SK-N-SH (cell line): ENCODE results near the gene AHCY. TPM values are rescaled to one million over a fixed set of nuclear protein-coding genes. Genes with fewer than 3 reads are reported as not detected.

Experiments used
- CTCF ChIA-PET: fragments of 300-600, 350-600 bp; formaldehyde crosslinking; extraction: SDS; loops from one replicate; lab custom pipeline; 2021; lab: Yijun Ruan, JAX
- POLR2A ChIA-PET: fragments of 350-600 bp; sonication (Branson Sonifier 250); formaldehyde crosslinking; extraction: SDS; loops from one replicate; lab custom pipeline; 2020; ENCODE audit warnings: antibody characterized with exemption, inconsistent platforms; lab: Yijun Ruan, JAX
- DNase-seq: peaks from one replicate; pipeline ENCODE4 v3.0.0; 2012
- H2AFZ ChIP-seq: fragments of 200-600 bp; sonication (generic); 2 replicates; pipeline ENCODE4 v1.8.1; 2016; ENCODE audit warnings: antibody characterized with exemption, mild to moderate bottlenecking, low read depth
- H3F3A ChIP-seq: fragments of 200-600 bp; sonication (generic); replicated peaks from 2 replicates; pipeline ENCODE3; 2016; ENCODE audit warnings: antibody characterized with exemption, mild to moderate bottlenecking; ENCODE audit not compliant: insufficient read depth
- H3K27ac ChIP-seq, 2 experiments: fragments of 200-500 bp in 1 of 2; fragments of 200-600 bp in 1 of 2; sonication (Bioruptor generic) in 1 of 2; sonication (generic), shearing (Covaris generic) in 1 of 2; 2 replicates each; pipeline versions ENCODE4 v1.5.1 to v1.6.1; 2014 to 2016; ENCODE audit warnings: low read depth in 2 of 2, inconsistent platforms in 1 of 2, low read length in 1 of 2, mild to moderate bottlenecking in 1 of 2, mixed read lengths in 1 of 2
- H3K27me3 ChIP-seq: fragments of 200-600 bp; sonication (generic), shearing (Covaris generic); 2 replicates; pipeline ENCODE4 v1.6.1; 2016; ENCODE audit warnings: mixed run types; ENCODE audit not compliant: insufficient read depth
- H3K36me3 ChIP-seq, 2 experiments: fragments of 200-500 bp in 1 of 2; fragments of 200-600 bp in 1 of 2; sonication (Bioruptor generic) in 1 of 2; sonication (generic) in 1 of 2; replicated peaks in 1 of 2; 2 replicates each; pipeline versions ENCODE3 to v1.5.1; 2014 to 2016; ENCODE audit warnings: low read length in 1 of 2, mild to moderate bottlenecking in 1 of 2; ENCODE audit not compliant: insufficient read depth in 2 of 2, control insufficient read depth in 1 of 2
- H3K4me1 ChIP-seq, 2 experiments: fragments of 200-500 bp in 1 of 2; fragments of 200-600 bp in 1 of 2; sonication (Bioruptor generic) in 1 of 2; sonication (generic), shearing (Covaris generic) in 1 of 2; 2 replicates each; pipeline versions ENCODE4 v1.5.1 to v1.6.1; 2014 to 2016; ENCODE audit warnings: low read depth in 1 of 2, low read length in 1 of 2, mixed run types in 1 of 2; ENCODE audit not compliant: insufficient read depth in 2 of 2, control insufficient read depth in 1 of 2
- H3K4me2 ChIP-seq: fragments of 200-600 bp; sonication (generic), shearing (Covaris generic); 2 replicates; pipeline ENCODE4 v1.6.1; 2017; ENCODE audit warnings: mixed run types
- H3K4me3 ChIP-seq, 2 experiments: fragments of 200-500 bp in 1 of 2; fragments of 200-600 bp in 1 of 2; sonication (Bioruptor generic) in 1 of 2; sonication (generic), shearing (Covaris generic) in 1 of 2; 2 replicates each; pipeline versions ENCODE4 v1.5.1 to v1.8.1; 2014 to 2016; ENCODE audit warnings: low read depth in 2 of 2, inconsistent platforms in 1 of 2, low read length in 1 of 2, mild to moderate bottlenecking in 1 of 2, mixed read lengths in 1 of 2, moderate library complexity in 1 of 2
- H3K79me2 ChIP-seq: fragments of 200-600 bp; sonication (generic); 2 replicates; pipeline ENCODE4 v1.8.1; 2017; ENCODE audit warnings: mild to moderate bottlenecking; ENCODE audit not compliant: insufficient read depth
- H3K9ac ChIP-seq: fragments of 200-600 bp; sonication (generic); 2 replicates; pipeline ENCODE4 v1.6.1; 2017; ENCODE audit warnings: mixed run types
- H3K9me2 ChIP-seq: fragments of 200-600 bp; sonication (generic); 2 replicates; pipeline ENCODE4 v1.6.1; 2017; ENCODE audit warnings: mixed run types
- H3K9me3 ChIP-seq: fragments of 200-600 bp; sonication (generic); 2 replicates; pipeline ENCODE4 v1.6.1; 2017; ENCODE audit warnings: mixed run types, mild to moderate bottlenecking, moderate library complexity
- H4K20me1 ChIP-seq: fragments of 200-600 bp; sonication (generic); 2 replicates; pipeline ENCODE4 v1.6.1; 2017; ENCODE audit warnings: mild to moderate bottlenecking, mixed run types; ENCODE audit not compliant: insufficient read depth
- CTCF ChIP-seq: fragments of 200-600 bp; sonication (generic); IDR thresholded peaks from 2 replicates; pipeline ENCODE4 v1.6.1; 2017; ENCODE audit warnings: antibody characterized with exemption, mild to moderate bottlenecking, moderate library complexity
- ELF1 ChIP-seq: IDR thresholded peaks from 2 replicates; pipeline ENCODE4 v1.4.0; 2012
- GATA2 ChIP-seq: sonication (generic); formaldehyde crosslinking; IDR thresholded peaks from 2 replicates; pipeline ENCODE4 v1.5.0; 2020; ENCODE audit warnings: mild to moderate bottlenecking, missing genetic modification reagents
- IRF3 ChIP-seq: fragments of 150-350 bp; IDR thresholded peaks from 2 replicates; pipeline ENCODE4 v1.6.1; 2016; ENCODE audit warnings: mild to moderate bottlenecking, low read depth, low read length
- MAX ChIP-seq: IDR thresholded peaks from 2 replicates; pipeline ENCODE4 v1.4.0; 2012; ENCODE audit warnings: low read depth
- MEF2A ChIP-seq: IDR thresholded peaks from 2 replicates; pipeline ENCODE4 v1.4.0; 2012; ENCODE audit warnings: low read depth, borderline replicate concordance
- MXI1 ChIP-seq: IDR thresholded peaks from 2 replicates; pipeline ENCODE4 v1.6.1; 2012; ENCODE audit warnings: mild to moderate bottlenecking, low read depth, low read length, improper control_type of control experiment
- NRF1 ChIP-seq: IDR thresholded peaks from 2 replicates; pipeline ENCODE4 v1.6.1; 2012; ENCODE audit warnings: low read depth, mild to moderate bottlenecking, low read length
- PBX3 ChIP-seq: IDR thresholded peaks from 2 replicates; pipeline ENCODE4; 2012
- POLR2AphosphoS5 ChIP-seq: IDR thresholded peaks from 2 replicates; pipeline ENCODE4 v1.6.1; 2012; ENCODE audit warnings: low read depth, low read length
- RCOR1 ChIP-seq: fragments of 150-350 bp; IDR thresholded peaks from 2 replicates; pipeline ENCODE4 v1.6.1; 2017; ENCODE audit warnings: antibody characterized with exemption, low read length
- REST ChIP-seq: IDR thresholded peaks from 2 replicates; pipeline ENCODE4 v1.6.1; 2012; ENCODE audit warnings: mild to moderate bottlenecking, low read depth, low read length, moderate library complexity
- RXRA ChIP-seq: IDR thresholded peaks from 2 replicates; pipeline ENCODE4 v1.4.0; 2012; ENCODE audit warnings: low read depth, mild to moderate bottlenecking, borderline replicate concordance
- TAF1 ChIP-seq: IDR thresholded peaks from 2 replicates; pipeline ENCODE4 v1.6.1; 2012; ENCODE audit warnings: low read depth, mild to moderate bottlenecking, low read length, moderate library complexity, borderline replicate concordance
- TCF12 ChIP-seq: IDR thresholded peaks from 2 replicates; pipeline ENCODE4 v1.4.0; 2012
- ZBTB33 ChIP-seq: IDR thresholded peaks from 2 replicates; pipeline ENCODE4 v1.4.0; 2012; ENCODE audit warnings: low read depth, borderline replicate concordance
- WGBS: methylation state at CpG from one replicate; pipeline ENCODE4 v1.1.6; 2017; ENCODE audit warnings: low lambda C conversion rate; 5-methylcytosine and 5-hydroxymethylcytosine counted together
- polyA plus RNA-seq, 3 experiments: library from polyadenylated mRNA; depleted of rRNA; stranded (reverse); fragments of >200 nt; gene quantifications; 2 replicates each; pipeline ENCODE4 v1.2.3, GENCODE V29; 2012

Gene AHCY
- polyA plus RNA-seq, 1 of the 3 experiments (the other 2 are of a cell fraction) = 196 TPM

- no peak for TF ChIP-seq ZBTB33
- no peak for TF ChIP-seq NRF1
- TF ChIP-seq MAX = no peak
- TF ChIP-seq ELF1 = no peak
- no peak for TF ChIP-seq PBX3
- TF ChIP-seq CTCF = no peak
- TF ChIP-seq TCF12 = no peak
- TF ChIP-seq TAF1 = no peak
- no peak for TF ChIP-seq GATA2
- TF ChIP-seq POLR2AphosphoS5 = no peak
- no peak for TF ChIP-seq REST
- TF ChIP-seq MEF2A = no peak
- TF ChIP-seq MXI1 = no peak
- TF ChIP-seq IRF3 = no peak
- no peak for TF ChIP-seq RXRA
- TF ChIP-seq RCOR1 = no peak
- TF ChIP-seq, all 33 proteins: peak for 0
- Histone ChIP-seq H3K27me3 (no peaks in the 10 kb centered on the region), H3K27ac (no peak overlapping the region), H4K20me1 (0 out of 2 replicates have a peak, but pooled peaks cover 12% of the 10 kb centered on the region), H3K36me3 (peaks cover 12 to 49% of the 10 kb centered on the region in 2 experiments), H3K4me1 (peaks cover 0 to 1% of the 10 kb centered on the region in 2 experiments; a peak in 1 of 4 replicates), H3K4me3 (no peak overlapping the region), H2AFZ (no peak overlapping the region), H3K9me3 (no peaks in the 10 kb centered on the region), H3K79me2 (peaks cover 42% of the 10 kb centered on the region), H3K9me2 (no peaks in the 10 kb centered on the region), H3F3A (no peaks in the 10 kb centered on the region), H3K4me2 (no peak overlapping the region), H3K9ac (no peak overlapping the region)
- CTCF ChIA-PET = interaction anchor here (0.8 to 2.6 kb wide), 3 partner anchors 17 to 105 kb away, joined by 3 to 12 read pairs (median 8); no protein-coding TSS in a partner anchor
- POLR2A ChIA-PET = no interaction called here
- no peak for DNase-seq
- WGBS = 95% methylated on average over 16 of the region's 24 CpGs
These were observed 7.9 kb downstream of the AHCY start for GRCh38 chr20:34295284-34295683.
